Activated CD4-positive, alpha-beta memory T cell treated with anti-CD3 and anti-CD28 coated beads for 36 hours (primary cell): ENCODE data around the gene NOS2. TPM values are rescaled to one million over a fixed set of nuclear protein-coding genes. Genes with fewer than 3 reads are reported as not detected.
"Not testable (repeated sequence)": the region's sequence is repeated elsewhere in the genome, so short reads cannot be mapped to it uniquely, and the experiment has no call there.

ENCODE experiments used
- CTCF ChIA-PET: fragments of 350-600 bp; sonication (Branson Sonifier 250); formaldehyde crosslinking; loops from one replicate; lab custom pipeline; 2021; ENCODE audit warnings: antibody characterized with exemption, inconsistent platforms; lab: Charles Lee
- POLR2A ChIA-PET: fragments of 350-600 bp; sonication (Branson Sonifier 250); formaldehyde crosslinking; loops from one replicate; lab custom pipeline; 2021; ENCODE audit warnings: antibody characterized with exemption; lab: Charles Lee
- DNase-seq: peaks from one replicate; pipeline ENCODE4 v3.0.0-alpha.2; 2020
- H3K27ac Mint-ChIP-seq: one replicate; pipeline ENCODE4 v1.8.0; 2021; ENCODE audit warnings: mixed read lengths
- H3K27me3 Mint-ChIP-seq: one replicate; pipeline ENCODE4 v1.8.0; 2021; ENCODE audit warnings: mixed read lengths
- H3K36me3 Mint-ChIP-seq: one replicate; pipeline ENCODE4 v1.8.0; 2021; ENCODE audit warnings: mixed read lengths
- H3K4me1 Mint-ChIP-seq: one replicate; pipeline ENCODE4 v1.8.0; 2021; ENCODE audit warnings: low read depth, mixed read lengths
- H3K4me3 Mint-ChIP-seq: one replicate; pipeline ENCODE4 v1.8.0; 2021; ENCODE audit warnings: mild to moderate bottlenecking, mixed read lengths
- H3K9me3 Mint-ChIP-seq: one replicate; pipeline ENCODE4 v1.8.0; 2021; ENCODE audit warnings: mixed read lengths
- intact Hi-C: fragments of 100-400 bp; cut with micrococcal nuclease; formaldehyde crosslinking; loops from one replicate; pipeline ENCODE4 v1.15.1; 2023
- total RNA-seq, 2 experiments: library from RNA; stranded (reverse); gene quantifications; one replicate each; pipeline ENCODE4 v1.2.3, GENCODE V29; 2021

Gene NOS2
- total RNA-seq, 2 experiments from 2014 or later, result 0.07 TPM; not detected in 1

DNA sequence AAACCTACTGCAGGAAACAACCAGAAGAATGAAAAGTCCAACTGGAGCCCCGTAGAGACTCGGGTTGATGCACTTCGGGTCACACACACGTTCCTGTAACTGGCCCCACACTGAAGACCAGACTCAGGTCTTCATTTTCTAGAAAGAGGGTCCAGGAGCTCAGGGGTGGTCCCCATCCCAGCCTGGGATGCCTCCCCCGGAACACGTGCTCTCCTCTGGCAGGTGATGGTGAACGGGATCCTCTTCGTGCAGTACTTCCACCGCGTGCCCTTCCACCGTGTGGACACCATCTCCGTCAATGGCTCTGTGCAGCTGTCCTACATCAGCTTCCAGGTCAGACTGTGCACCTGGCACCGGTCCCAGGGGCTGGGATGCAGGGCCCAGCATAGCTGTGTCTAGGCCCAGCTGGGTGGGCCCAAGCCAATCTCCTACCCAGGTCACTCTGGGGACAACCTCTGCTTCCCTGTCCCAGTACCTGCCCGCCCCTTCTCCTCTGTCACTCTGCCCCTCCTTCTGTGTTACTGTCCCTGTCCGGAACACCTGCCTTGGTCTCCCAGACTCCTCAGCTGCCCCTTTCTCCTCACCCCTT lies 50.7 kb downstream of the NOS2 start:
- H3K4me1 Mint-ChIP-seq, H3K4me3 Mint-ChIP-seq, H3K36me3 Mint-ChIP-seq, POLR2A ChIA-PET, H3K27me3 Mint-ChIP-seq, H3K9me3 Mint-ChIP-seq, DNase-seq, intact Hi-C loops, H3K27ac Mint-ChIP-seq: not testable (repeated sequence)
- CTCF ChIA-PET, result interaction anchor here (1.1 kb wide), 1 partner anchor 130 kb away, joined by 3 read pairs; no protein-coding TSS in a partner anchor

DNA sequence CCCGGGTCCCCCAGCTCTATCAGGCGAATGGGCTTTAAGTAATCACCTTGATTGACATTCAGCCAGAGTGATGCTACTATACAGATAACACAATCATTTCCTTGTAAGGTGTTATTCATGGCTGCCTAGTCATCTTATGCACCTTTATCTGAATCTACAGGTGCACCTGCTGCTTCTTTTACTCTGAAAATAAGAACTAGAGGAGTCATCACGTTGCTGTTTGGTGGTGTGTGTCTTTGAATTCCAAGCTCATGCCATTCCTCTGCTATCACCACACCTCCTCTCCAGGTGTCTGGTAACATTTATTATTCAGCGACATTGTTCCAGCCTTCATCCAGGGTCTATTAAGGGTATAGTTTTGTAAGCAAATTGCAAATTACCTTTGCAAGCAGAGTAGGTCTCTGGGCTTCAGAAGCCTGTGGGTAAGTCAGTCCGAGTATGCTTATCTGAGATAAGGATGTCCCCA lies 51.9 kb downstream of the NOS2 start:
- ChIA-PET POLR2A (no interaction called here), CTCF (interaction anchor here (0.6 to 1.3 kb wide), 5 partner anchors 11 to 131 kb away, joined by 3 to 5 read pairs (median 3); no protein-coding TSS in a partner anchor)
- no peaks in the 10 kb centered on the region for H3K36me3 Mint-ChIP-seq
- no peak overlapping the region for H3K27ac Mint-ChIP-seq
- no peak overlapping the region for H3K4me3 Mint-ChIP-seq
- no peaks in the 10 kb centered on the region for H3K27me3 Mint-ChIP-seq
- H3K9me3 Mint-ChIP-seq, result no peaks in the 10 kb centered on the region
- DNase-seq, result no peak
- H3K4me1 Mint-ChIP-seq, result no peaks in the 10 kb centered on the region
- intact Hi-C loops, result no loop called here

DNA sequence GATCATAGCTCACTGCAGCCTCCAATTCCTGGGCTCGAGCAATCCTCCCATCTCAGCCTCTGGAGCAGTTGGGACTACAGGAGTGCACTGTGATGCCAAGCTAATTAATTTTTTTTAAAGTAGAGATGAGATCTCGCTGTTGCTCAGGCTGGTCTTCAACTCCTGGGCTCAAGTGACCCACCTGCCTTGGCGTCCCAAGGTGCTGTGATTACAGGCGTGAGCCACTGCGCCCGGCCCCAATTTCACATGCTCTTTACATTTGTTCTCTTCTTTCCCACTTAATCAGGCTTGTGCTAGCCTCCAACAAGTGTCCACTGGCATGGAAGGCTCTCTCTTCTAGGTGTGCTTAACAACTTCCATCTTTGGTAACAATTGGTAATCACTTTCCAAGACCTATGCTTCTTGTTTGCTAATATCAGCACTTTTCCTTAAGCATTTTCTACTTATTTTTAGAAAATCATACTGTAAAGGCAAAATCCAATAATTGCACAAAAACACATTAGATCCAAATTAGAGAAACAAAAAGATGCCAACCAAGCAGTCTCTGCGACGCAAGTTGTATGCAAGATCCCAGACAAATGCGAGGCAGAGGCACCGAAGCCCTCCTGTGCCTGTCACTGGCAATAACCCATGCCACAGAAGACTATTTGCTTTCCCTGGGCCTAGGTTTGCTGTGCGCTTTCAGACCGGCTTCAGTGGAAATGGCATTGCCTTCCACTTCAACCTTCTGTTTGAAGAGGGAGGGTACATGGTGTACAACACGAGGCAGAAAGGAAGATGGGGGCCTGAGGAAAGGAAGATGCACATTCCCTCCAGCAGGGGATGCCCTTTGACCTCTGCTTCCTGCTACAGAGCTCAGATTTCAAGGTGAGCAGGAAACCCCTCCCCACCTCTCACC lies 52.6 kb downstream of the NOS2 start:
- Mint-ChIP-seq H3K36me3 (no peaks in the 10 kb centered on the region), H3K9me3 (no peaks in the 10 kb centered on the region), H3K4me1 (no peaks in the 10 kb centered on the region), H3K27me3 (no peaks in the 10 kb centered on the region), H3K27ac (no peak overlapping the region), H3K4me3 (no peak overlapping the region)
- intact Hi-C loops, result no loop called here
- CTCF ChIA-PET, result interaction anchor here (0.6 to 1.3 kb wide), 4 partner anchors 11 to 104 kb away, joined by 3 to 5 read pairs (median 3); no protein-coding TSS in a partner anchor
- POLR2A ChIA-PET, result no interaction called here
- no peak for DNase-seq

DNA sequence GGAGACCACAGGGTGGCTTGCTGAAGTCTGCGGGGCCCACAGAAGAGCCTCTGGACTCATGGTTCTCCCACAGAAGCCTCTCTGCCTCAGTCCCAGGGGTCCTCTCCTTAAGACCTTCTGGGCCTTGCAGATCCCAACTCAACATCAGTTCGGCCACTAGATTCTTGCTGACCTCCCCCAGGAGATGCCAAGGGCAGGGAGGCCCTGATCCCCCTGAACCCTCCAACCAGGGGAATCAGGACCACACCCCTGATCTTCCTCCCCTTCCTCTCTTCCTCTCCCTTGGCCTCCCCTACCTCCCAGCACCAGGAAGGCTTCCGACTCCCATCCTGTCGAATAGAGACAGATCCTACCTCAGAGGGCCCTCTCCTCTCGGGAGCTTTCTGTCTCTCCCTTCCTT lies 53.4 kb downstream of the NOS2 start:
- intact Hi-C loops, result no loop called here
- no peak for DNase-seq
- POLR2A ChIA-PET, result no interaction called here
- no peaks in the 10 kb centered on the region for H3K36me3 Mint-ChIP-seq
- H3K27ac Mint-ChIP-seq, result no peak overlapping the region
- CTCF ChIA-PET, result interaction anchor here (0.9 kb wide), 1 partner anchor 9 kb away, joined by 3 read pairs; no protein-coding TSS in a partner anchor
- no peak overlapping the region for H3K4me3 Mint-ChIP-seq
- no peaks in the 10 kb centered on the region for H3K9me3 Mint-ChIP-seq
- no peaks in the 10 kb centered on the region for H3K4me1 Mint-ChIP-seq
- no peaks in the 10 kb centered on the region for H3K27me3 Mint-ChIP-seq

DNA sequence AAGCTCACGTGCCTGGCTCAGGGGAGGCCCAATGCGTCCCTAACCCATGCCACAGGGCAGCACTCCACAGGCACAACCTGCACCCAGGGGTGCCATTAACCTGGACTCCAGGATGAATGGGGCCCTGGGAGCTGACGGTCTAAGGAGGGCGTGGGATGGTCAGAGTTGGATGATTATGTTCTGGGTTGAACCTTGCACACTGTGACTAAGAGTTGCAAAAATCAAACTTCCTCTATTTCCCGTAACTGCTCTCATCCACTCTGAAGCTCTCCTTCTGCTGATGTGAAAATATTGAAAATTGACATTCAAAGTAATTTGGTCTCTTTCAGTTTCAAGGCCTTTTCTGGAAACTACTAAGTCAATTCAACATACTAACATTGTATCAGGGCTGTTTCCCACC lies 54.0 kb downstream of the NOS2 start:
- H3K9me3 Mint-ChIP-seq, H3K4me1 Mint-ChIP-seq, H3K36me3 Mint-ChIP-seq, intact Hi-C loops, H3K27me3 Mint-ChIP-seq, DNase-seq, POLR2A ChIA-PET, H3K27ac Mint-ChIP-seq, H3K4me3 Mint-ChIP-seq: not testable (repeated sequence)
- CTCF ChIA-PET, result interaction anchor here (0.9 kb wide), 1 partner anchor 10 kb away, joined by 3 read pairs; no protein-coding TSS in a partner anchor

DNA sequence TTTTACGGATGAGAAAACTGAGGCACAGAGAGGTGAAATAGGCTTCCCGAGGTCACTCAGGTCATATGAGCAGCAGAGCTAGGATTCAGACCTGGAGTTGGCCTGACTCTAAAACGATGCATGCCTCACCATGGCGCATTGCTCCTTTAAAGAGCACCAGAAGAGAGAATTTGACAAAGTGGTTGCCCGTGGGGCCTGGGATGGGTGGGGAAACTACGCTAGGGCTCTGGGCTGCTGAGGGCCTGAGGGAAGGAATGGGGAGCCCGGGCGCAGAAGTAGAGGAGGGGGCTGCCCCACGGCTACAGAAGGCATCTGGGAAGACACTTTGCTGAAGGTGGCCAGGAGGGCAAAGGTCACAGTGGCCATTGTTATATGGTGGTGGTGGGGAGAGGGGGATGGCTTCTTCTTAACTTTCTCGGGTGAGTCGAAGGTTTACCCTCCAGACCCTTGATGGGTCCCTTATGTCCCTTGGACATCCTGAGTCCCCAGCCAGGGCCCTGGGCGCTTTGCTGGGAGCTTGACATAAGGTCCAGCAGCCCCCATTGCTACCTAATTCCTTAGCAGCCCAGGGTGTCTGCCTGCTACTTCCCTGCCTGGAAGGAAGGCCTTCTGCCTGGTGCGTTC lies 55.0 kb downstream of the NOS2 start:
- DNase-seq, intact Hi-C loops, H3K36me3 Mint-ChIP-seq, H3K4me3 Mint-ChIP-seq, POLR2A ChIA-PET, H3K27ac Mint-ChIP-seq, H3K4me1 Mint-ChIP-seq, H3K9me3 Mint-ChIP-seq, CTCF ChIA-PET, H3K27me3 Mint-ChIP-seq: not testable (repeated sequence)

DNA sequence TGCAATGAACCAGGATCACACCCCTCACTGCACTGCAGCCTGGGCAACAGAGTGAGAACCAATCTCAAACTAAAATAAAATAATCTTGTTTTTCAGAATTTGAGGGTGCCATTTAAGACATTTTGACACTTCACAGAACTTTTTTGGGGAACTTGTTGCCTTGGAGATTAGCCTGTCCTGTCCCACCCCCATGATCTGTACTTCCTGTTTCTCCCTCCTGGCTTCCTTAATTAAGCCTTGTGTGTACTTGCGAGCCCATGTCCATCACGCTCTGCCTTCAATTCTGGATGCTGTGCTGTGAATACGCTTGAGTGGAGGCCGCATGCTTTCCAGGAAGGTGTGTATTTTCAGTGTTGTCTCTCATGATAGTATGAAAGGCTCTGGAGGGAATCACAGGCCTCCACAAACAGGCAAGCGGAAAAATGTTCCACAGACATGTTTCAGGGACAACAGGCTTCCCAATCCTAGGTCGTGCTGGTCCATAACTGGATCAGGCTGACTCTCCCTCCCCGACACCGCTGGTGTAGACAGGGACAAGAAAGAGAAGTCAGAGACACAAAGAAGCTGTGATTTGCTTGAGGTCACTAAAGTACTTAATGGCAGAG lies 56.9 kb downstream of the NOS2 start:
- POLR2A ChIA-PET, result no interaction called here
- H3K27ac Mint-ChIP-seq, result no peak overlapping the region
- no peaks in the 10 kb centered on the region for H3K27me3 Mint-ChIP-seq
- no peaks in the 10 kb centered on the region for H3K4me1 Mint-ChIP-seq
- CTCF ChIA-PET, result no interaction called here
- no peaks in the 10 kb centered on the region for H3K36me3 Mint-ChIP-seq
- intact Hi-C loops, result no loop called here
- no peaks in the 10 kb centered on the region for H3K9me3 Mint-ChIP-seq
- no peak overlapping the region for H3K4me3 Mint-ChIP-seq
- DNase-seq, result no peak

DNA sequence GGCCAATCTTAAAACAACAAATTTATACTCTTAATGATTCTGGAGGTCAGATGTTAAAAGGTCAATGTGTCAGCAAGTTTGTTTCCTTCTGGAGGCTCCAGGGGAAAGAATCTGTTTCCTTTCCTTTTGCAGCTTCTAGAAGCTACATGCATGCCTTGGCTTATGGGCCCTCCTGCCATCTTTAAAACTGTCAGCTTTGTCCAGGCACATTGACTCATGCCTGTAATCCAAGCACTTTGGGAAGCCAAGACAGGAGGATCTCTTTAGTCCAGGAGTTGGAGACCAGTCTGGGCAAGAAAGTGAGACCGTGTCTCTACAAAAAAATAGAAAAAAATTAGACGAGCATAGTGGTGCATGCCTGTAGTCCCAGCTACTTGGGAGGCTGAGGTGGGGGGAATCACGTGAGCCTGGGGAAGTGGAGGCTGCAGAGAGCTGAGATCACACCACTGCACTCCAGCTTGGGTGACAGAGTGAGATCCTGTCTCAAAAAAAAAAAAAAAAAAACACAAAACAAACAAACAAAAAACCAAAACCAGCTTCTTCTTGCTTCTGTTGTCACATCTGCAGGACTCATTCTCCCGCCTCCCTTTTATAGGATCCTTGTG lies 58.3 kb downstream of the NOS2 start:
- H3K27ac Mint-ChIP-seq, result no peak overlapping the region
- no peaks in the 10 kb centered on the region for H3K4me1 Mint-ChIP-seq
- POLR2A ChIA-PET, result no interaction called here
- H3K36me3 Mint-ChIP-seq, result no peaks in the 10 kb centered on the region
- CTCF ChIA-PET, result interaction anchor here (1.1 kb wide), 1 partner anchor 138 kb away, joined by 3 read pairs; no protein-coding TSS in a partner anchor
- H3K9me3 Mint-ChIP-seq, result no peaks in the 10 kb centered on the region
- peaks cover 3% of the 10 kb centered on the region for H3K27me3 Mint-ChIP-seq
- intact Hi-C loops, result no loop called here
- H3K4me3 Mint-ChIP-seq, result no peak overlapping the region
- DNase-seq, result no peak

DNA sequence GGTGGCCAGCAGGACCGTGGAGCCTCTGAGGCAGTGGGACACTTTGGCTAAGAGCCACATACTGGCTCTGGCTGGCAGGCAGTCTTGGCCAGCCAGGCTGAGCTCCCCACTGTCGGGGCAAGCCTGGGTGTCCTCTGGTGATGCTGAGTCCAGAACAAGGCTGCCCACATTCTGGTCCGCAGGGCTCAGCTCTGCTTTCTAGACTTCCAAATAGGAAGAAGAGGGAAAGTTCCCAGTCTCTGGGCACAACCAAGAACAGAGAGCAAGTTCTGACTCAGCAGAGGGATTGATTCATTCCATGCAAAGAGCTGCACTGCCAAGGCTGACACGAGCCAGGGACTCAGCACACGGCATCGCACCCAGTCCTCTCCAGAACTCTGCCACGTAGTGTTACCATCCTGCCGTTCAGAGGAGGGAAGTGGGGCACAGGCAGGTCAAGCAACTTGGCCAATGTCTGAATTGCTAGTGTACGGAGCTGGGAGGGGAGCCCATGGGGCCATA lies 58.9 kb downstream of the NOS2 start:
- ChIA-PET POLR2A (no interaction called here), CTCF (interaction anchor here (0.7 to 1.1 kb wide), 2 partner anchors 19 to 139 kb away, joined by 3 to 5 read pairs; no protein-coding TSS in a partner anchor)
- Mint-ChIP-seq H3K4me1 (no peaks in the 10 kb centered on the region), H3K9me3 (no peaks in the 10 kb centered on the region), H3K27me3 (peaks cover 3% of the 10 kb centered on the region), H3K27ac (no peak overlapping the region), H3K4me3 (no peak overlapping the region), H3K36me3 (no peaks in the 10 kb centered on the region)
- no peak for DNase-seq
- intact Hi-C loops, result no loop called here

DNA sequence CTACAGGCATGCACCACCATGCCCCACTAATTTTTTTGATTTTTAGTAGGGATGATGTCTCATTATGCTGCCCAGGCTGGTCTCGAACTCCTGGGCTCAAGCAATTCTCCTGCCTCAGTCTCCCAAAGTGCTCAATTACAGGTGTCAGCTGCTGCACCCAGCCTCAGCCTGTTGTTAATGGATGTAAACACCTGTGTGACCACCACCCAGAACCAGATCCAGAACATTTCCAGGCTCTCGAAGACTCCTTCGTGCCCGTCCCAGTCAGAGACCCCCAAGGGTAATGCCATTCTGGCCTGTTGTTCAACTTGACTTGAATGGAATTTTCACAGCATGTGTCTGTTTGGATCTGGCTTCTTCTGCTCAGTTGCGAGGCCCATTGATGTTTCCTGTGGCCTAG lies 59.8 kb downstream of the NOS2 start:
- H3K4me1 Mint-ChIP-seq, H3K36me3 Mint-ChIP-seq: not testable (repeated sequence)

DNA sequence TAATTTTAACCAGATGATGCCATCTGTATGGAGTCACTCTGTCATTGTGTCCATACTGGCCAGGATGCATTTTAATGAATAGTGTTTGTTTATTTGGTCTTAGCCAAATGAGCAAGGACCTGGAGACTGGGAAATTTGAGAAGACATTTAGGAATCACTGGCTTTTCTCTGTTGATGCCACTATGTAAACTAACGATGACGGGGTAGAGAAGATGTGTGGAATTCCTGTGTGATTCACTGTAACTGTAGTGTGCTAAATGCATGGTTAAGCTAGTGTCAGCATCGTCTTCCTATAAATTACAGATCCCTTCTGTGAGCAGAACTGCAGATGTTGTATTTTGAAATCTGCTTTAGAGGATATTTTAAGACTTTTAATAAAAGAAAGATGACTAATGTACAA lies 66.6 kb downstream of the NOS2 start:
- DNase-seq, result no peak
- ChIA-PET CTCF (no interaction called here), POLR2A (no interaction called here)
- Mint-ChIP-seq H3K27me3 (peaks cover 17% of the 10 kb centered on the region), H3K4me1 (no peaks in the 10 kb centered on the region), H3K9me3 (no peaks in the 10 kb centered on the region), H3K27ac (no peak overlapping the region), H3K4me3 (no peak overlapping the region), H3K36me3 (no peaks in the 10 kb centered on the region)
- intact Hi-C loops, result no loop called here

More for the DNA sequence above, 59.8 kb downstream of the NOS2 start:
- intact Hi-C loops, H3K9me3 Mint-ChIP-seq, H3K4me3 Mint-ChIP-seq, H3K27me3 Mint-ChIP-seq, H3K27ac Mint-ChIP-seq, POLR2A ChIA-PET, DNase-seq: not testable (repeated sequence)
- CTCF ChIA-PET, result interaction anchor here (0.7 to 1.0 kb wide), 2 partner anchors 16 to 19 kb away, joined by 3 to 5 read pairs; no protein-coding TSS in a partner anchor
